NCI-H82 treated with DMSO at 0.1 percent for 48 hours (cell line): ENCODE data around the gene RGS9BP.
"Not testable (repeated sequence)": the region's sequence is repeated elsewhere in the genome, so short reads cannot be mapped to it uniquely, and the experiment has no call there.

Experiments used
- DNase-seq: peaks from one replicate; lab custom pipeline; 2025; ENCODE audit not compliant: unreplicated experiment; lab: John Stamatoyannopoulos, UW

Gene RGS9BP, protein sequence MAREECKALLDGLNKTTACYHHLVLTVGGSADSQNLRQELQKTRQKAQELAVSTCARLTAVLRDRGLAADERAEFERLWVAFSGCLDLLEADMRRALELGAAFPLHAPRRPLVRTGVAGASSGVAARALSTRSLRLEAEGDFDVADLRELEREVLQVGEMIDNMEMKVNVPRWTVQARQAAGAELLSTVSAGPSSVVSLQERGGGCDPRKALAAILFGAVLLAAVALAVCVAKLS

DNA sequence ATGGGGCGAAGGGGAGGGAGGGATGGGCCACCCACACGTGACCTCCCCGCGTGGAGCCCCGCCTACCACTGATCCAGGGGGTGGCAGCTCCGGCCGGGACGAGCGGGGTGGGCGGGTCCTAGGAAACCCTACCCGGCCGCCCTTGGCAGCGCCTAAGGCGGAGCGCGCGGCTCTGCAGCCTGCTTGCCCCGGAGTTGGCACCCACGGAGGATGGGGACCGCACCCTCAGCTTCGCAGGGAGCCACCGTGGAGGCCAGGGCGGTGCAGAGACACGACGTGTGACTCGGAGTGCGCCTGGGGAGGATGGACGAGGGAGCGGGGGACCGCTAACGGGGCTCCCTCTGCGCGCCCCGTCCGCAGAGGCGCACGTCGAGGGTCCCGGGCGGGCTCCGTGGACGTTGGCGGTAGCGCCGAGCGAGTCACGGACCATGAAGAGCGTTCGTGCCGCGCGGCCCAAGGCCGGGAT, at the start of gene RGS9BP:
RGS9BP (plus strand) TSS at position 129 of the 466 bp plus-strand sequence. CDS start 416 bp downstream, outside the sequence.
- DNase-seq, result peak; percentile 41

DNA sequence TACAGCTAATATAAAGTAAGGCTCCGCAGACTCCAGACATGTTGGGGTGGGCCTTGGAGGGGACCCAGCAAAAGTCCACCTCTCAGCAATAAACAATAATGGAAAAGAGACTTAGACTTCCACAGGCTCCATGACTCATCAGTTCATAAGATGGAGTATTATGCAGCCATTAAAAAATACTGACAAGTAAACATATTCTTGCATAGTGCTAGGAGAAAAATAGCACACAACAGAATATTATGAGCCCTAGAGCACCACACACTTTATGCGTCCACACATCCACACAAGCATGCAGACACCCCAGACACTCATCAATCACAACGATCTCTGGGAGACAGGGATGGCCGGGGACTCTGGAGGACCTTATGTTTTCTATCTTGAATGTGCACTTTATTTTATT, 48.7 kb upstream of the RGS9BP start:
- DNase-seq, result no peak

DNA sequence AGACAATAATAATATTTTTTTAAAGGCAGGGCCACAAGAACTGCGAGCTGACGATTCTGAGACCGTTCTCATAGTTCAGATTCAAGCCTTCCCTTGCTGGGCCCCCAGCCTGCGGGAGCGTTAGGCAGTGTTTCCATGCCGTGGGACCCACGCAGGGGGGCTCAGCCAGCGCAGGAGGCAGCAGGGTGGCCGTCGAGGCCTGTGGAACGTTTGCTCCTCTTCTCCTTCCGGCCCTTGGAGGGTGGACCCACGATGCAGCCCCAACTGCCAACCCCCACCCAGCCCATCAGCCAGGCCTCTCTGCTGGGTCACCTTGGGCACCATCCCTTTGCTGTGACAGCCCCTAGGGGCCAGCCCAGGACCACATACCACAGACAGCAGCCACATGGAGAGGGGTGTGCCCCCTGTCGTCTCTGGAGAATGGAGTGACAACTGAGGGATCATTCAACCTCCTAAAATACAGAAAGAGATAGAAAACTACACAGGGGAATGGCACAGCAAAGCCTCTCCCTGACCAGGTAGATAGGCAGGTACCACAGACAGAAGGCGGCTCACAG, 47.9 kb upstream of the RGS9BP start:
- no peak for DNase-seq

DNA sequence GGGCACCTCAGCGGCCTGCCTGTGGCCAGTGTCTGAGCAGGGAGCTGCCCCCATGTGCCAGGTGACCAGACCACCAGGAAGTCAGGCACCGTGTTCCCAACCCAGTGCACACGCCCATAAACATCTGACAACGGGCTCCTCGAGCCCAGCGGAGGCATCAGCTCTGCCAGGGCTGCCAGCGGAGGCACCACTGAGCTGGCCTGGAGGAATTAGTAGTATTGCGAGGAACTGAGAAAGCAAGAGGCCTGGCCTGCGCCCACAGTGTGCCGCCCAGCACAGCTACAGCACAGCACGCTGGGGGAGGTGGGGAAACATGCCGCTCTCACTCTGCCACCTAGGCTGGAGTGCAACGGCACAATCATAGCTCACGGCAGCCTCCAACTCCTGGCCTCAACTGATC, 45.3 kb upstream of the RGS9BP start:
- DNase-seq, result no peak

DNA sequence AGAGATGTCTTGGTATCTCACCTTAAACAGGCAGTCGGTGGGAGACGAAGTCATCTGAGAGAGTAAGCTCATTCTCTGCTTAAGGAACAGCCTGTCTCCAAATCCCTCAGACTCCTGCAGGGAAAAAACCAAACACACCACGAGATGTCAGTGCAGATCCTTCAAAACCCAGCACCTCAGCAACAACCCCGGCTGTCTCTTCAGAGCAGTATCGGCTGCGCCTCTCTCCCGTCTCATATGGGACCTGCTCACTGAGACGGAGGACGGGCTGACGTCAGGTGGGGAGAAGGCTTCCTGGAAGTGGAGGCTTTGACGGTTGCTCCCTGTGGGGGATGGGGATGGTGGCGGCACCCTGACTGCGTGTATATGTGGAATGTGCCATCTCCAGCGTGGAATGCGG, 44.3 kb upstream of the RGS9BP start:
- no peak for DNase-seq

DNA sequence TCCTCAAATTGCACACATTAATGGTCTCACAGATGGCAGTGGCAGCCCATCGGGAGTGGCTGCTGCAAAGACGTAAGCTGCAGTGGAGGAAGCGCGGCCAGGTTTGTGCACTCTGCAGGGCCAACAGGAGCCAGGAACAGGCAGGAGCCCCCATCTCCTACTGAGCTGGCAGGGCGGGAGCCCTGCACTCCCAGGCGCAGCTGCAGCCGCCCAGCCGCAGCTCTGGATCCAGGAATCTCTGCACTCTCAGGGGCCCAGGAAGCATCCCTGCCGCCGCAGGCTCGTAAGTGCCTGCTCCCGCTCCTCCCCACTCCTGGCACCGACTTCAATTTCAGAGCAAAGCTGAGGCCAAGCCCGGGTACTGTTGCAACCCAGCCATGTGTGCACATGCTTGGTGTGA, 38.2 kb upstream of the RGS9BP start:
- no peak for DNase-seq

DNA sequence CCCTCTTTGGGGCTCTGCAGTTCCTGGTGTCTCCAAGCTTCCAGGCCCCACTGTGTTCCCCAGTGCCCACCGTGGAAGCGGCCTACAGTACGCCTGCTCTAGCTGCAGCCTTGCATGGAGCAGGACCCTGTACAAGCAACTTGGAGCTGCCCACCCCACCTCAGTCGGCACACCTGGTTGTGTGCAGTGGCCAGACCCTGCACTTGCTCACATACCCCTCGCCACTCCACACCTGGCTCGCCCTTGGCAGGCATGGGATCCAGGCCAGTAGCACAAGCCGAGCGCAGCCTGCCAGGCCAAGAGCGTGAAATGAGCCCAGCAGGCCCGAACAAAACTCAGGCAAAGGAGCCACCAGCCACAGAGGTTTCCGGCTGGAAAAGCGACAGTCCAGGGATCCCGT, 37.0 kb upstream of the RGS9BP start:
- no peak for DNase-seq

DNA sequence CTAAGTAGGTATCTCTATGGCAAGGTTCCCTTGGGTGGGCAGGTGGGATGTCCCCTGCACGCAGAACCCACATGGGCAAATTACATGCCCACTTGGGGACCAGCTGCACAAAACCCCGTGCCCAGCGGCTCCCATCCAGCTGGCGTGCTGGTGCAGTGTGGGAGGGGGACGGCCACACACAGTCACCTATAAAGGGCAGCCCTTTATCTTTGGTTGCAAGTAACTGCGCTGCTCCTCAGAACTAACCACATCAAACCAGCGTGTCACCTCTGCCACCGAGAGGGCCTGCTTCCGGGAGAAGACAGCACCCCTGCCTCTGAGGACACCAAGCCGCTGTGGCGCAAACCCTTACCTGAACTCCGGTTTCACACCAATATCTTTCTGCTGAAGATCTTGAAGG, 32.9 kb upstream of the RGS9BP start:
- DNase-seq, result no peak

DNA sequence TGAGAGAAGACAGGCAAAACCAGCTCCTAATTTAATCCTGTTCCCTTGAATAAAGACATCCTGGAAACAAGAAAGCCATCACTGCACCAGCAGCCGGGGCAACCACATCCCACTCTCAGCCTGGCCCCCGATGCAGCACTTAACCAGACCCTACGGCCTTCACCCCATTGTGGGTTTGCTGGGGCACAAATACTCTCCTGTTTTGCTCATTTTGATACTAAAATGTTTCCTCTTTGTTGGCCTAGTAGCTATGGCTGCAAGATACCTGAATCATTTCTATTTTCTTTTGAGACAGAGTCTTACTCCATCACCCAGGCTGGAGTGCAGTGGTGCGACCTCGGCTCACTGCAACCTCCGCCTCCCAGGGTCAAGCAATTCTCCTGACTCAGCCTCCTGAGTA, 29.1 kb upstream of the RGS9BP start:
- DNase-seq, result no peak

DNA sequence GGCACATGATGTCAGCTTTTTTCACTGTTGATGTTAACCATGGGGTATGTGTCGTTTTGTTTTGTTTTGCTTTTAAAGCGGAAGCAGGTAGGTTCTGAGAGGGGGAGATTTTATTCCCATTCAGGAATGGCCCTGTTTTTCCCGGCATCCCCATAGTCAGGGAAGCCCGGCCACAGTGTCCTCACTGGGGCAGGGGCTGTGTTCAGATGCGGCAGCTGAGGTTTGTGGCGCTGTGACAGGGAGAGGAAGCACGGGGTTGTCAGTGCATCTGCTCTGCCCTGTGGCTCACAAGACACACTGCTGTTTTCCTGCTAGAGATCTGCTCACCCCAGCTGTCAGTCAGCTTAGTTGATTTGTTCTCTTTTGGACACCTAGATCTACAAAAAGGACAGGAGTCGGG, 28.3 kb upstream of the RGS9BP start:
- no peak for DNase-seq

DNA sequence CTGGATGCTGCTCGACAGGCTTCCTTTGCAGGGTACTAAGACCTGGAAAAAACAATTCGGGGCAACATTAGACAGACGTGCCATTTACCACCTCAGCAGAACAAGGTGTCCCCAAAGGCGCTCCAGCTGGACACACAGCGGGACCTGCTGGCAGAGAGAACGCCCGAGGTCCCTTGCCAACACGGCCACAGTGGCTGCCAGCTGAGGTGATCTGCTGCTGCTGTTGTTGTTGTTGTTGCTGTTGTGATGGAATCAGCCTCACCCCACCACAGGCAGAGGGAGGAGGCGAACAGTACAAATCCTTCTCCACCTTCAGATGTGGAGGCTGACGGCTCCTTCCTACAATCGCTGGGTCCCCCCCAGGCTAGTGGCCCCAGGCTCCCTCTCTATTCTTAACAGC, 25.9 kb upstream of the RGS9BP start:
- no peak for DNase-seq

DNA sequence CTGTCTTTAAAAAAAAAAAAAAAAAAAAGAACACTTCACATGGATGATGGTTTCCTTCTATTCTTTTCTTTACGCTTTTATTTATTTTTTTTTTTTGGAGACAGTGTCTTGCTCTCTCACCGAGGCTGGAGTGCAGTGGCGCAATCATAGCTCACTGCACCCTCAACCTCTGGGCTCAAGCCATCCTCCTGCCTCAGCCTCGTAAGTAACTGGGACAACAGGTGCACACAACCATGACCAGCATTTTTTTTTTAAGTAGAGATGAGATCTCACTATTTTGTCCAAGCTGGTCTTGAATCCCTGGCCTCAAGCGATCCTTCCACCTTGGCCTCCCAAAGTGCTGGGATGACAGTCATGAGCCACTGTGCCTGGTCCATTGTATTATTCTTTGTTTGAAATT, 25.0 kb upstream of the RGS9BP start:
- DNase-seq, result no peak

DNA sequence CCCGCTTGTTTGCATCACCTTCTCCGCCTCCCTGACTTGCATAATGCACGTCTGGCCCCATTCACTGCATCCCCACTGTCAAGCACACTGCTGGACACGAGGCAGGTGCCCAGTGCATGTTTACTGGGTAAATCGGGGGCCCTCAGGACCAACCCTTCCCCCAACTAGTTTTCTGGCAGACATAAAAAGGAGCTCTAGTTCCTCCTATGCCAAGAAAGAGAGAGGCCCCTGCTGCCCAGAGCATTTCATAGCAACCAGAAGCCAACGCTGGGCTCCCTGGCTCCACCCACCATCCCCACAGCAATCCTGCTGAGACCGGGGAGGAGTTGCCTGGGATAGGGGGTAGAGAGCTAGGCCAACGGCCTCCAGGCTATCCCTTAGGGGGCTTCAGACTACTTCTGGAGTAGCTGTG, 23.9 kb upstream of the RGS9BP start:
- DNase-seq, result no peak

DNA sequence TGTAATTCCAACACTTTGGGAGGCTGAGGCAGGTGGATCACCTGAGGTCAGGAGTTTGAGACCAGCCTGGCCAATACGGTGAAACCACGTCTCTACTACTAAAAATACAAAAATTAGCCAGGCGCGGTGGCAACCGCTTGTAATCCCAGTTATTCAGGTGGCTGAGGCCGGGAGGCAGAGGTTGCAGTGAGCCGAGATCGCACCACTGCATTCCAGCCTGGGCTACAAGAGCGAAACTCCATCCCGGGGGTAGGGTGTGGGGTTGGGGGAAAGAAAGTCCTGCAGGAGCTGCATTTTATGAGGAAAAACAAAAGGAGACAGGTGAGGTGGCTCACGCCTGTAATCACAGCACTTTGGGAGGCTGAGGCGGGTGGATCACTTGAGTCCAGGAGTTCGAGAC, 23.3 kb upstream of the RGS9BP start:
- not testable (repeated sequence) for DNase-seq

DNA sequence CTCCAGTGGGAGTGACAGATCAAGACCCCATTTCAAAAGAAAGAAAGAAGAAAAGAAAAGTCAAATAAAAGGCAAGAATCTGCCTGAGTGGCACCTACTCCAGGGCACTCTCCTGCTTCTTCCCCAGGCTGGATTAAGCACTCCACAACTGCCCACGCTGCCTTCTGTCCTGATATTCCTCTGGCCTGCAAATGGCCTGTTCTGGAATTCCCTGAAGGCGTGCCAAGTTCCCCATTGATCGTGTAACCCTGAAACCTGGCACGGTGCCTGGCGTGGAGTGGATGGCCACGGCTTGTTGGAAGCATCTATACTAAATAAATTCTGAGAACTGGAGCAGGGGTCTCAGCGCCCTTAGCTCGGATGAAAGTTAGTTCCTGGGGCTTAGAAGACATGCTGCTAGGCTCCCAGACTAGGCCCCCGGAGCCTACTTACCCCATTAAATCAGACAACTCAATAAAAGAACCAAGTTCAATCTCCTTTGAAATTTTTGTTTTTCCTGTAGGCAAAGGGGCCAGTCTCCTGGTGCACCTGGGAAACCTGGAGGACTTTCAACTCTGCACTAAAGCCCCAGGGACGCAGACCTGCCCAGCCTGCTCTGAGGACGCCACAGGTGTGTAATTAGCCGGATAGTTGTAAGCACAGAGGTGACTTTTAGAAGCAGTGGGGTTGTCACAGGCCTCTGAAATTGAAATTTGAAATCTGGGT, 22.6 kb upstream of the RGS9BP start:
- no peak for DNase-seq

DNA sequence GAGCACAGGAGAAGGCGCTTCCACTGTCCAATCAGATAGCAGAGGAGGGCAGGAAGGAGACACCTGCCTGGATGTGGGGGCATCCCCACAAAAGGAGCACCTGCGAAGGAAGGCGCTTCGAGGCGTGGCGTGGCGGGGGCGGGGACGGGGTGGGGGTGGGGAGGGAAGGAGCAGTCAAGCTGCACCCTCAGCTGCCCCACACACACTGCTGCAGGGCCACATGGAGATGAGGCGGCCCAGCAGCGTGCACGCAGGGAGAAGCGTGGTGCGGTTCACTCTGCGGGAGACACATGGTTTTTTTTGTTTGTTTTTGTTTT, 22.1 kb upstream of the RGS9BP start:
- DNase-seq, result no peak

DNA sequence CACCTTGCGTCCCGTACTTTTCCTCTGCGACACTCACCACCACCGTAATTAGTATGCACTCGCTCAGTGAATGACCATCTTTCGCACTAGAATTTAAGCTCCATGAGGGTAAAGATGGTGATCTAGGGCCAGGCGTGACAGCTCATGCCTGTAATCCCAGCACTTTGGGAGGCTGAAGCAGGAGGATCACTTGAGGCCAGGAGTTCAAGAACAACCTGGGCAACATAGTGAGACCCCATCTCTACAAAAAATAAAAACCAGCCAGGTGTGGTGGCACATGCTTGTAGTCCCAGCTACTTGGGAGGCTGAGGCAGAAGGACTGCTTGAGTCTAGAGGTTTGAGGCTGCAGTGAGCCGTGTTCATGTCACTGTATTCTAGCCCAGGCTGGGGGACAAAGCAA, 19.3 kb upstream of the RGS9BP start:
- not testable (repeated sequence) for DNase-seq

DNA sequence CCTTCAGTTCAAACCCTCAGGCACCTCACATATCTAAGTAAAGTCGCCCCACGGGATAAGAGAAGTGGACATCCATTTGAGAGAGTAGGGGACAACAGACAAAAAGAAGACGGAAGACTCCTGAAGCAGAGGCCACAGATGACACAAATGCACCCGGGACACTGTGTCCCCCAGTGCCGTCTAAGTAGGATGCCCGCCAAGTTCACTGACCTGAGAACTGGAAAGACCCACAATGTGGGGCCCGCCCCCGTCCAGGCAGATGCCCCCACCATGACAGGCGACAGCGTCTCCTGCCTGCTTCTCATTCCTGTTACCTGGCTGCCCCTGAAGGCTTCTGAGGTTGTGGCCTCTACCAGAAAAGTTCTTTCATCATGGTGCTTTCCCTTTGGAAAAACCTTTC, 17.6 kb upstream of the RGS9BP start:
- no peak for DNase-seq

DNA sequence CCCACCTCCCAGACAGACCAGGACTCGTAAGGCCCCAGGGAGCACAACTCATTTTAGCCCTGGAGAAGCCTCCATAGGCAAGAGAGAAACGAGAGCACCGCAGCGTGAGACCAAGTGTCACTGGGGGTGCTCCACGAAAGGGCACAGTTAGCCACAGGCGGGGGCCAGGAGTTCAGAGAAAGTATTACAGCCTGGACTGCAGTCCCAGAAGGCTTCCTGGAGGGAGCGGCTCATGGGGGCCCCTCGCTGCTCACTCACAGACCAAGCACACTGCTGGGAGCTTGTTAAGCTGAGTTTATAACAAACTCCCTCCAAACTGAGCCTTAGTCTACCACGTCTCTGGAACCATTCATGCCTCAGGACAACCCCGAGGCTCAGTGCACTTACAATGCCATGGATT, 17.1 kb upstream of the RGS9BP start:
- no peak for DNase-seq

DNA sequence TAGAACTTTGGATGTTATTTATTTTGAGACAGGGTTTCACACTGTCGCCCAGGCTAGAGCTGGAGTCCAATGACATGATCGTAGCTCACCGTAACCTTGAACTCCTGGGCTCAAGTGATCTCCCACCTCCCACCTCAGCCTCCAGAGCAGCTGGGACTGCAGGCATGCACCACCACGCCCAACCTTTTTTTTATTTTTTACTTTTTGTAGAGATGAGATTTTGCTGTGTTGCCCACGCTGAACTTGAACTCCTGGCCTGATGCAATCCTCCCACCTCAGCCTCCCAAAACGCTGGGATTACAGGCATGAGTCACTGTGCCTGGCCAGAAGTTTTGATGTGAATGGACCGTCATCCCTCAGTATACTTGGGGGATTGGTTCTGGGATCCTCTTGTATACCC, 14.3 kb upstream of the RGS9BP start:
- no peak for DNase-seq

DNA sequence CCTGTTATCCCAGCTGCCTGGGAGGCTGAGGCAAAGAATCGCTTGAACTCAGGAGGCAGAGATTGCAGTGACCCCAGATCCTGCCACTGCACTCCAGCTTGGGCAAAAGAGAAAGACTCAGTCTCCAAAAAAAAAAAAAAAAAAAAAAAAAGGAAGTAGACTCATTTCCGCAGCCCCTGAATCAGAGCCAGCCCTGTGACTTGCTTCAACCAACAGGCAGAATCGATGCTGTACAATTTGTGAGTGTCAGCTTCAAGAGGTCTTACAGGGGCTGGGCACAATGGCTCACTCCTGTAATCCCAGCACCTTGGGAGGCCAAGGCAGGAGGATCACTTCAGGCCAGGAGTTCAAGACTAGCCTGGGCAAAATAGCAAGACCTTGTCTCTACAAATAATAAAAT, 13.5 kb upstream of the RGS9BP start:
- DNase-seq, result no peak

DNA sequence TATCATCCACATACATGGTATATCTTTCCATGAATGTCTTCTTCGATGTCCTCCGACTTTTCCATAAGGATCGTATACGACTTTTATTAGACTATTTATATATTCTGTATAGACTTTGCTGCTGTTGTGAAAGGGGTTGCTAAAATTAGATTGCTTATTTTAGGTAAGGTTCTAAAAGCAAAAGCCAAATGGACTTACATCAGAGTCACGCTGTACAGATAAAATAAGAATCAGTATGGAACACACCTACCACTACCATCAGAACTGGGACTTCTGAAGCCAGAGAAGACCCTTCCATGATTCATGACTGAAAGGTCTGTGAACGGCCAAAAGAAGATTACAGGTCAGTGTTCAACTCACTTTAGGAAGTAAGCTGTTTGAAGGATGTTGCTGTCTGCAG, 9.6 kb upstream of the RGS9BP start:
- DNase-seq, result no peak

DNA sequence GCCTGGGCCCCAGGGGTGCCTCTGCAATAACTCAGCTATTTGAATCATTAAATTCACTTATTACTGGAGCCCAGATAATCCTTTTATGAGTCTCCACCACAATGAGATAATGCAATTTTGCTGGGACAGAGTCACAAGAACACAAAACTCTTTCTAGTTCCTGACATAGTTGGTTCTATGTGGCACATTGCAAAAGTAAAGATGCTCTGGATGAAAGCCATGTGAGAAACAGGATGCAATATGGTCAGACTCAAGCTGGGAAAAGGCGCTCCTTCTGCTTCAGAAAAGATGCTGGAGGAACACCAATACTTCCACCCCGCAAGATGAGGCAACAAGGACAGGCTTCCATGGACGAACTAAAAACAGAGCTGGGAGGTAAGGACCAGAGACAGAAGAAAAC, 6.3 kb upstream of the RGS9BP start:
- DNase-seq, result no peak
